Activated CD8-positive, alpha-beta memory T cell treated with anti-CD3 and anti-CD28 coated beads, Interleukin-2, amount 50 U/mL, for 24 hours (primary cell): ENCODE measurements around the gene PITPNC1.
"Not testable (repeated sequence)": the region's sequence is repeated elsewhere in the genome, so short reads cannot be mapped to it uniquely, and the experiment has no call there.

Source experiments
- DNase-seq: peaks from one replicate; pipeline ENCODE4 v3.0.0-alpha.2; 2020; ENCODE audit errors: extremely low read depth

The PITPNC1 gene

DNA sequence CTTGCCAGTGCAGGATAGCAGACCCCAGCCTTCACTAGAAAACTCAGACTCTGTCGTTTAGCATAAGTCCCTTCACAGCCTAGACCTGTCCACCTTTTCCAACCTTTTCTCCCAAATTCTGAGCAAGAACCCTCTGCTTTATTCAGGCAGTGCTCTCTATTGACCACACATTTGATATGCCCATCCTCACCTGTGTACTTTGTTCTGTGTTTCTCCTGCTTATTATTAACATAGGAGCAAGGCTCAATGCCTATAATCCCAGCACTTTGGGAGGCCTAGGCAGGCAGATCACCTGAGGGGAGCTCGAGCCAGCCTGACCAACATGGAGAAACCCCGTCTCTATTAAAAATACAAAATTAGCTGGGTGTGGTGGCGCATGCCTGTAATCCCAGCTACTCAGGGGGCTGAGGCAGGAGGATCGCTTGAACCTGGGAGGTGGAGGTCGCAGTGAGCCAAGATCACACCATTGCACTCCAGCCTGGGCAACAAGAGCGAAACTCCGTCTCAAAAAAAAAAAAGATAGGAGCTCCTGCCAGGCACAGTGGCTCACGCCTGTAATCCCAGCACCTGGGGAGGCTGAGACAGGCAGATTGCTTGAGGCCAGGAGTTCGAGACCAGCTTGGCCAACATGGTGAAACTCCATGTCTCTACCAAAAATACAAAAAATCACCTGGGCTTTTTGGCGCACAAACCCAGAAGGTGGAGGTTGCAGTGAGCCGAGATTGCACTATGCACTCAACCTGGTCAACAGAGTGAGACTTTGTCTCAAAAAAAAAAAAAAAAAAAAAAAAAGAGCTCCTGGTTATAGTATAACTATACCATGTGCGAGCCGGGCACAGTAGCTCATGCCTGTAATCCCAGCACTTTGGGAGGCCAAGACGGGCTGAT lies 350.3 kb downstream of the PITPNC1 start:
- not testable (repeated sequence) for DNase-seq

DNA sequence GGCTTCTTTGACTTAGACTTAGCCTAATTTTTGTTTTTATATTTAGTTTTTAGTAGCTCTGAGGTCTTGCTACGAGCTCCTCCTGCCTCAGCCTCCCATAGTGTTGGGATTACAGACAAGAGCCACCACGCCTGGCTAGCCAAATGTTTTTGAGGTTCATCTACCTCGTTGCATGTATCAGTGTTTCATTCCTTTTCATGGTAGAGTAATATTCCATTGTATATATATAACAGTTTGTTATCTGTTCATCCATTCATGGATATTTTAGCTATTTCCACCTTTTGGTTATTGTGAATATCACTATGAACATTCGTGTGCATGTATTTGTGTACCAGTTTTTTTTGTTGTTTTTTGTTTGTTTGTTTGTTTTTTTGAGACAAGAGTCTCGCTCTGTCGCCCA lies 352.8 kb downstream of the PITPNC1 start:
- DNase-seq, result no peak

DNA sequence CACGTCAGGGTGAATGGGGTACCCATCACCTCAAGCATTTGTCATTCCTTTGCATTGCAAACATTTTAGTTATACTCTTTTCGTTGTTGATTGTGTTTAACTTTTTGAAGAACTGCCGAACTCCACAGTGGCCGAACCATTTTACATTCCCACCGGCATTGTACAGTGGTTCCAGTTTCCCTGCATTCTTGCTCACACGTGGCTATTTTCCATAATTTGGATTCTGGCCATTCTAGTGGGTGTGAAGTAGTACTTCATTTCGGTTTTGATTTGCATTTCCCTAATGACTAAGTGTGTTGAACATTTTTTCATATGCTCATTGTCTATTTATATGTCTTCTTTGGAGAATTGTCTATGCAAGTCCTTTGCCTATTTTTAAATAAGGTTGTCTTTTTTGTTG lies 353.6 kb downstream of the PITPNC1 start:
- DNase-seq, result no peak

DNA sequence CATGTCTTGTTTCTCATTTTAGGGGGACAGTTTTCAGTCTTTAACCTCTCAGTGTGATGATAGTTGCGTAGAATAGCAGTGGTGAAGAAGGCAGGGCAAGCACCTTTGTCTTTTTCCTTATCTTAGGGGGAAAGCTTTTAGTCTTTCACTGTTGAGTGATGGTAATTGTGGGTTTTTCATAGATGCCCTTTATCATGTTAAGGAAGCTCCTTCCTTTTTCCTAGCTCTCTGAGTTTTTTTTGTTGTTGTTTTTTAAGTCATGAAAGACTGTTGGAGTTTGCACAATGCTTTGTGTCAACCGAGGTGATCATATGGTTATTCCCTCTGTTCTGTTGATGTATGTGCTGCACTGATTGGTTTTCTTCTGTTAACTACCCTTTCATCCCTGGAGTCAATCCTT lies 356.4 kb downstream of the PITPNC1 start:
- no peak for DNase-seq

DNA sequence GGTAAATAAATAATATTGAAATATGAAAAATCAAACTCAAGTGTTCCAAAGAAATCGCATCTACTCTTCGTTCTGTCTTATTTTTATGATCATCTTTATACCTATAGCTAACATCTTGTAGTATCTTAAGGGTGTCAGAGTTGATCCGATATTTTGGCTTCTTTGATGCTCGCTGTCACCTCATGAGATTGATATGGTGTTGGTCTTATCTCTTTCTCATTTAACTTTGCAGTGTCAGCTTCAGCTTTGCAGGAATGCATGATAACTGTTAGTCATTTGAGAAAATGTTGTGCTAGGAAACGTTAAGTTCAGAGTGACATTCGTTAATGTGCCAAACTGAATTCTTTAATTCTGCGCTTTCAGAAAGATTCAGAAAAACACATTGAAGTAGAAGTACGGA lies 360.1 kb downstream of the PITPNC1 start:
- DNase-seq, result no peak

DNA sequence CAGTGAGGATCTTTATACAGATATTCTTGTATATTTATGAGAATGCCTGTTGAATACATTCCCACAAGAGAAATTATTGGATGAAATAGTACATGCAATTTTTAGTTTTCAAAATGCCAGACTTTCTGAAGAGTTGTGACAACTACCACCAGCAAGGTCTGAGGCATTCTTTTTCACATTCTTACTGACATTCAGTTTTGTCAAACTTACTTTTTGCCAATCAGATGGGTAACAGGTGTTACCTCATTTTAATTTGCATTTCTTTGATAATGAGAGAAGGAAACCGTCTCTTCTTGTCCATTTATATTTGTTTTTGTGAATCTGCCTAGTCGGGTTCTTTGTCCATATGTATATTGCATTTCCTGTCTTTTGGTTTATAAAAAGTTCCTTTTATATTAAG lies 364.9 kb downstream of the PITPNC1 start:
- DNase-seq, result no peak
